GM18870 (cell line): Measurements from ENCODE around the gene HOXD4.

Source experiments
- ATAC-seq: cut with Tn5 transposase; IDR thresholded peaks from one replicate; pipeline ENCODE4 v1.9.1; 2021; ENCODE audit warnings: moderate library complexity; ENCODE audit not compliant: unreplicated experiment

The HOXD4 gene

DNA sequence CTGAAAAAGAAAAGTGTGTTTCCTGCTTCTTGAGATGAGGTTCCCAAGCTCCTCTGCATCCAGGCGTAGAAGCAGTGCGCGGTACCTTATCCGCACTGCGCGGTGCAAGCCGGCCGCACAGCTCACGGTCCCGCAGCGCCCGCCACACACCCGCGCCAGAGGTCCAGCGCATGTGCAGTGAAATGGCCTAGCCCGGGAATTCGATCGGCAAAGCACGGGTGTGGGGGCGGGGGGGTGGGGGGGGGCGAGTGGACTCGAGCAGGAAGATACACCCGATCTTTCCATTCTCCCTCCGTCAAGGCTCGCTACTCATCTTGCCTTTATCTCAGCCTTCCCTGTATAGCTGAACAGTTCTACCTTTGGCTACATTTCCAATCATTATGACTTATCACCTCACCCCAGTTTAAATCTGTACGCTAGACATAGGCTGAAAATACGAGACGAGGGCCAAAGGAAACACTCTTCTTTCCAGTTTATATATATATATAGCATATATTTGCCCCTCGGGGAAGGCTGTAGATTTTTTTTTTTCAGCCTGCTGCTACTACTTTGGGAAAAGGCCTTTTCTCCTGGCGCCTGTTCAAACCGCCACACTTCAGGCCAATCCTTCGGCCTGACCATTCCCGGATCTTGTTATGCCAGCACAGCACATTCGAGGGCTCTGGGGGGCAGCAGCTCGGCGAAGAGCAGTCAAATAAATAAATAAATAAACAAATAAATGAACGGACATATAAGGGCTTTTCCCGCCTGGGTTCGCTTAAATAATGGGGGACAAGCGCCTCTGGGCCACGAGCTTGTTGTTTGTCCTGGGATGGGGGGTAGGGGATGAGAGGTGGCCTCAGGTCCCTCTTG, 11.5 kb upstream of the HOXD4 start:
- no peak for ATAC-seq

DNA sequence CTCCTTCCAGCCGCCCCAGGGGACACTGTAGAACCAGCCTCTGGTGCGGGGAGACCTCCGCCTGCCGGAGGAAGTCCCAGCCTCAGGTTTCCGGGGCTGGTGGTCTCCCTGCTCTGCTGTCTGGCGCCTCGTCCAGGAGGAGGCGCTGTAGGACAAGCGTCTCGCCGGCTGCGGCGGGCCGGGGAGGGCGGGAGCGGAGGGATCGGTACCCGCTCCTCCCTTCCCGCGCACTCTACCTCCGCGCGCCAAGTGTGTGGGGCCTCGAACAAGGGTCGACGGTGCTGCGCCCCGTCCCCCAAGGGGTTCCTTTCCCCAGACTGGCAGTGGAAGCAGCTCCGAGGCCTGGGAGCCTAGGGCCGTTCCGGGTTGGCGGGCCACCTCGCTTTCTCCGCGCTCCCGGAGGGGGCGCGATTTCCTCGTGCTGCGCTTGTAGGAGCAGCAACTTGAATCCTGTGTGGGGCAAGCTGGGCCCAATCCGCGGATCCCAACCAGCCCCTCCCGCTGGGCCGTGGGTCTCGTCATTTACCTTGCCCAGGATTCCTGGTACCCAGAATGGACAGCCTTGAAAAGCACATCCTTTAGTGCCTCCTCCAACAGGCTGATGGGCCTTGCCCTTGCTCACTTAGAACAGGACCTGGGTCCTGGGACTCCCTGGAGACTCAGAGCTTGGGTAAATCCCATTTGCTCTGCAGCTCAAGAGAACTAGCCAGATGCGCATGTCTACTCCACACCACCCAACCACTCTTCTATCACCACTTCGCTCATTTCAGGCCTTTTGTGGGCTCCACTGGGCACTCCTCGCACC, 10.6 kb upstream of the HOXD4 start:
- peak; percentile 83 for ATAC-seq

DNA sequence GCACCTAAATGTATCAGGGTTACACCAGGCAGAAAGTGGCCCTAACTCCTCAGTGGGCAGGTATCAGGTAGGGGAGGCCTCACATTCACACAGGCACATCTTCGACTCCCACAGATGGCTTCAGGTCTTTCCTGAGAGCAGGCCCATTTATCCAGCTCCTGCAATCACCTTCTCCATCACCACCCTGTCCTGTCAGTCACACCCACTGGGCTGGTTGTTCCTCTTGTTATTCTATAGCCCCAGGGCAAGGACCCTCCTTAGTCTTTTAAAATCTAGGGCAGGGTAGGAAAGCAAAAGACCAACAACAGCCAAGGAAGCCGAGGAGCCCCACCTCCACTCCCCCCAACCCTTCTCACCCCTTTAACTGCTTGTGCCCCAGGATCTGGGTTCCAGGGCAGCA, 9.1 kb upstream of the HOXD4 start:
- ATAC-seq, result no peak

DNA sequence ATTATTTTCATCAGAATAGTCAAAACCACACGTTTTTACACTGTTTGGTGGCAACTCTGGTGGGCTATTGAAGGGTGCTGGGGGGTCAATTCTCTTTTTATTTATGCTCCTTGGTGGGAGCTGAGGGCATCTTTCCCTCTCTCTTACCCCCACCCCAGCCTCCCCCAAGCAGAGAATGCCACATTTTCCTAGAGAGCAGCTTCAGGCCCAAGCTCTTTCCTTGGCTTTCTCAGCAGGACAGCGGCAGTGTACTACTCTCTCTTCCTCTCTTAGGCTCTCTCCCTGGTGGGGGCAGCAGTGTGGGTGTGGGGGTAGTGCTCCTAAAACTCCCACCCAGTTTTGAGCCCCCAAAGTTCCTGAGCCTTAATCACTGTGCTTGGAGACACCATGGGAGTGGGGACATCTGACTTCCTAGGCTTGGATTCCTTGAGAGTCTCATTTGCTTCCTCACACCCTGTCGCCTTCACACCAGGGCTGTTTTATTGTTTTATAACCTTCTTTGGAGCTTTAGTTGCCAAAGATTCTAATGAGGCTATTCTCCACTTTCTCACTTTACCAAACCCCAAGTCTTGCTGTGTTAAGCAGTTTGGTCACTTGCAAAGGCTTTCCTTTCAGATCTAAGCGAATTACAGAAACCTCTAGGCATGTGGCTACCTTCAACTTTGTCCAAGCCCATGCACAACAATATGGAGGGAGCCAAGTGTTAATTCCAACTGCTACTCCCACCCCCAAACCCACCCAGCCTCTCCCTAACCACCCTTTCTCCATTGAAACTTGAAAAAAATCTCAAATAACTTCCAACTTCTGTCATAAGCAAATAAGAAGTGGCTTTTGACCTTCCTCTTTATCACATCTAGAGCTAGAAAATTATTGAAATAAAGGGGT, 6.0 kb upstream of the HOXD4 start:
- no peak for ATAC-seq

DNA sequence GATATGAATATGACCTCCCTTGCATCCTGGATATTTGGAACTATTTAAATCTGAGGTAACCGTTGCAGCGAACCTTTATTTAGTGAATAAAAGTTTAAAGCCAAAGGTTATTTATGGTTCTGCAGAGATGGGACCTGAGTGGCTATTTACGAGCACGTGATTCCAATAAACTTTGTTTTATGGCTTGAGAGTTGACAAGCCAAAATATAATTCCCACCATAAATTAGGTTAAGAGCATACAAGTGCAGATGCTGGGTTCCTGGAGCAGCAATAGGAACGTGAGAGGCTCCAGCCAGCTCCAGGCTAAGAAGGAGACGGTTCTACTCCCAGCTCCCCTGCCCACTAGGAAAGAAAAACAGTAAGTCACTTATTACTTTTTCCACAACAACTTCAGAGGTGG, 5.2 kb upstream of the HOXD4 start:
- ATAC-seq, result no peak

DNA sequence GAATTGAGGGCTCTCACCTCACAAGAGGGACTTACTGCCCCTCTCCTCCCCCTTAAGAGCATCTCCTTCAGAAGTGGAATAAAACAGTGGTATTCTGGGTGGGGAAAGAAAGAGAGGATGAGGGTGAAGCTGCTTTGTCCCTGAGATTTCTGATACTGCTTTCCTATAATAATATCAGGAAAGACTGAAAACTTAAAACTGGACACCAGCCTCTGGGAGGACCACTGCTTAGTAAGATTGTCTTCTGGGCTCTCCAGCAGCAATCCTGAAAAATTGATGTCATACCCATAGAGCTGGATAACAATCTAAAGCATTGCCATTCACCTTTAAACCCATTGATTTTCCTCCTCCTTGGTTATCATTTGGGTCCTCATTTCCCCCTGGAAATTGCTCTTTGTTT, 4.7 kb upstream of the HOXD4 start:
- ATAC-seq, result no peak

DNA sequence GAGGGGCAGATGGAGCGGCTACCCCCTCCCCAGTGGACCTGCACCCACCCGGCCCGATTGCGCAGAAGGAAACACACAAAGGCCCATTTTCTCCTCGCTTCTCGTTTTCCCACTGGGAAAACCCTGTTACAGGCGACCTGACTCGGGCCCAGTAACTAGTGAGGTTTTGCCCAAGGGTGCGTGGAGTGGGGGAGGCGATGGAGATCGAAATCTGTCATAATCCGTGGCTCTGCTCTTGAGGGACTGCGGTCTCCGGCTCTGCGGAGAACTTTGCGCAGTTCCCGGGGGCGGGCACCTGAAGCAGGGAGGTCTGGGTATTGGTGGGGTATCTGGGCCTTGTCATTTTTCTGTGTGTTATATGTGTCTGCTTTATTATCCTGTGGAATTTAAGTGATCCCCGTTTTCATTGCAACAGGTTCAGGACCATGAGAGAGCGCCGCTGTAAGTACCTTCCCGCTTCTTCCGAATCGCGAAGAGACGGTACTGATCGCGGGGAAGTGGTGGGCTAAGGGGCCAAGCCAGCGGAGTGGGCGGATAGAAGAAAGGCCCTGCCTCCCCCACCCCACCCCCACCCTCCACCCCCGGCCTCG, 4.0 kb upstream of the HOXD4 start:
- no peak for ATAC-seq

DNA sequence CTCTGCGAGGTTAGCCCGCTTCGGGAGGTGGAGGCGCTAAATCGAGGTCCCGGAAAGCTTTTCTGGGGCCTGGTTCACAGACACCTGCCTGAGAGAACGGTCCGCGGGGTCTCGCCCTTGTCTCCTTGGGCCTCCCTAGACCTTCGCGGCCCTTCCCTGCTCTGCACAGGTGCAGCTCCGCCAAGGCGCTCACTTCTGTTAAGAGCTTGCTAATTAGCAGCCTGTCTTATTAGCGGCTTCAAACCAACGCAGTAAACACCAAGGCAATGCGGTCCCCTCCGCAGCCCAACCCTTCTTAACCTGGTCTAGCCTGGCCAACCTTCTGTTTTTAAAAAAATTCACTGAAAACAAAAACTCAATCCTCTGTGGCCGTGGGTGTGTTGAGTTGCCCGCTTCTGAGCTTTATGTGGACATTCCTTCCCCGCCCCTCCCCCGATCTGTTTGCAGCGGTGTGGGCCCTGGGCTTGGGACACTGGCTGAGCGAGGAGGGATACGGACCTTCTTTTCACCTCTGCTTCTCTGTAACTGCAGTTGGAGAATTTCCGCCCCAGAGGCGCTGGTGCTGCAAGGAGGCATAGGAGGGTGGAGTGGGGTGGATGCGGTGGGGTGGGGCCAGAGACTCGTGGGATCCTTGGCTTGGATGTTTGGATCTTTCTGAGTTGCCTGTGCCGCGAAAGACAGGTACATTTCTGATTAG, 3.4 kb upstream of the HOXD4 start:
- ATAC-seq, result no peak

DNA sequence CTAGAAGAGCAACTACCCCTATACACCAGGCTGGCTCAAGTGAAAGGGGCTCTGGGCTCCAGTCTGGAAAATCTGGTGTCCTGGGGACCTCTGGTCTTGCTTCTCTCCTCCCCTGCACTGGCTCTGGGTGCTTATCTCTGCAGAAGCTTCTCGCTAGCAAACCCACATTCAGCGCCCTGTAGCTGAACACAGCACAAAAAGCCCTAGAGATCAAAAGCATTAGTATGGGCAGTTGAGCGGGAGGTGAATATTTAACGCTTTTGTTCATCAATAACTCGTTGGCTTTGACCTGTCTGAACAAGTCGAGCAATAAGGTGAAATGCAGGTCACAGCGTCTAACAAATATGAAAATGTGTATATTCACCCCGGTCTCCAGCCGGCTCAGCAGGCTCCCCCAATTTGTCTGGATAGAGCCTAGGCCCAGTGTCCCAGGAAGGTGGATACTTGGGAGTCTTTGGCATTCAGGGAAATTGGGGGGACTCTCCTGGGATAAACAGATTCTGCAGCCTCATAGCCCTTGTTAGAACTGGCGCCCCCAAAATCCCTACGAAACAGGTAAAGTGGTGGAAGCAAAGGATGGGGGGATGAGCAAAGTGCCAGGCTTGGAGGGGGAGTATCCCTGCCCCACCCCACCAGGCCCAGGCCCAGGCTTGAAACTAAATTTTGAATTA, 2.5 kb upstream of the HOXD4 start:
- ATAC-seq, result no peak

DNA sequence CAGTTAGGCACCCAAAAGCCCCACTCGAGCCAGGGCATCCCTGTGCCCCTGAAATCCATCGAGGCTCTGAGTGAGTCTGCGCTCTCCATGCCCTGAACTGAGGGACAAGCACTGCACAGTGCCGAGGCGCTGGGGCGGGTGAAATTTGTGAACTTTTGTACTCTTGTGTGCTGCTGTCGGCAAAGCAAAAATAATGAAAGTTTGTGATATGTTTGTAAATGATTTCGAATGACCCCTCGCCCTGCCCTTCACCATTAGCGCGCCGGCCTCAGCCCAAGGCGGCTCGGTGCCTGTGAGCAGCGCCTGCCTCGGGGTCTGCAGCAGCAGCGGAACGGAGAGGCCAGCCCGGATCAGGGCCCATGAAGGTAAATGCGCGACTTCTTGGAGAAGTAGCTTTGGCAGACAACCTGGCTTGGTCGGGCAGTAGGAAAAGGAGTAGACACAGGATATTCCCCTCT, 1.8 kb upstream of the HOXD4 start:
- no peak for ATAC-seq

DNA sequence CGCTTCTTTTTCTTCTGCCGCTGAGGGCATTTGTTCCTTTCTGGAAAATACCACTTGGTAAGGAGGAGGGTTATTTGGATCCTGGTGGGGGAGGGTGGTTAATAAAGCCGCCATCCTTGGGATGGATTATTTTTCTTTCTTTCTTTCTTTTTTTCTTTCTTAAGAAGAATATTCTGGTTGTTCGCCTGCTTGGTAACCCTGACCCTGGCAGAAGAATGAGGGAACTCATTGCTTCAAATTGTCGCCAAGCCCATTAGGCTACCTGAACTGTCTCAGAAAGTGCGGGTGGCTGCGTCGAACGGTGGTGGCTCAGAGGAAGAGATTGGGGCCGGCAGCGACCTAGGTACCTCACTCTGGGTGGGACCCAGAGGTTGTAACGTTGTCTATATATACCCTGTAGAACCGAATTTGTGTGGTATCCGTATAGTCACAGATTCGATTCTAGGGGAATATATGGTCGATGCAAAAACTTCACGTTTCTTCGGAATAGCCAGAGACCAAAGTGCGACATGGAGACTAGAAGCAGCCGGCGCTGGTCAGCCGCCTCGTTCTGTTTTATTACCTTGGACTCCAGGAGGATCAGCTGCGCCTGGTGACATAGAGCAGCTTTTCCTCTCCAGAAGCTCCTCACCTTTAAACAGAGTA, 1.3 kb upstream of the HOXD4 start:
- no peak for ATAC-seq

DNA sequence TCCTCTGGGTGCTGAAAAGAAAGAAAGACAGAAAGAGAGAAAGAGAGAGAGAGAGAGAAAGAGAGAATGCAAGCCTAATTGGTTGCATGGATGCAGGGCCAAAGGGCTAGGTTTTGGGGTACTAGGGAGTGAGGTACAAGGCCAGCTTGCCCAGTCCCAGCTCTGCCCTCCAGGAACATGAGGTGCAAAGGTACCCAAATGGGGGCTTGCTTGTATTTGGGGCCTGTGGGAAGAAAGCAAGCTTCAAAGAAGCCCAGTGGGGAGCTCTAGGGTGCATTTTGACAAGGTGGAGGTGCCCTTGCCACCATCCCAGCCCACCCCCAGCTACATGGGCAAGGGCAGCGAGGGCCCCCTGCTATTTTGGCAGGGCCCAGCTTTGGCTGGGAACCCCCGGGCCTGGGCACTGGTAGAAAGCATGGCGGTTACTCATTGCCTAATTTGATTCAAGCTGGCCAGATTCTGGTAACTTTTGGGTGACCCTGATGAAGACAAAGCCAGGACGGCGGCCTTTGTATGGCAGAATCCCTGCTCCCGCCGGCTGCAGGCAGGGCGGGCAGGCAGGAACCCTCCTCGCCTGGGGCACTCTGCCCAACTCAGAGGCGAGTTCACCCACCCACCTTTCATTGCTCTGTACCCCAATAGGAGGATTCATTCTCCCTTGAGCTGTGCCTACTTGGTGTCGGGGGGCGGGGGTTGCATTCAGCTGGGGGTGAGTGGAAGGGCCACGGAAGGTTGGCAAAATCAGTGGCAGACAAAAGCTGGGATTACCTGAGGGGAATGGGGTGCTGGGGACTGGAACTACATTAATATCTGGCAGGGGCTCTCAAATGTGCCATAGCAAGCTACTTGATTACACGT, 537 bp upstream of the HOXD4 start:
- ATAC-seq, result no peak

DNA sequence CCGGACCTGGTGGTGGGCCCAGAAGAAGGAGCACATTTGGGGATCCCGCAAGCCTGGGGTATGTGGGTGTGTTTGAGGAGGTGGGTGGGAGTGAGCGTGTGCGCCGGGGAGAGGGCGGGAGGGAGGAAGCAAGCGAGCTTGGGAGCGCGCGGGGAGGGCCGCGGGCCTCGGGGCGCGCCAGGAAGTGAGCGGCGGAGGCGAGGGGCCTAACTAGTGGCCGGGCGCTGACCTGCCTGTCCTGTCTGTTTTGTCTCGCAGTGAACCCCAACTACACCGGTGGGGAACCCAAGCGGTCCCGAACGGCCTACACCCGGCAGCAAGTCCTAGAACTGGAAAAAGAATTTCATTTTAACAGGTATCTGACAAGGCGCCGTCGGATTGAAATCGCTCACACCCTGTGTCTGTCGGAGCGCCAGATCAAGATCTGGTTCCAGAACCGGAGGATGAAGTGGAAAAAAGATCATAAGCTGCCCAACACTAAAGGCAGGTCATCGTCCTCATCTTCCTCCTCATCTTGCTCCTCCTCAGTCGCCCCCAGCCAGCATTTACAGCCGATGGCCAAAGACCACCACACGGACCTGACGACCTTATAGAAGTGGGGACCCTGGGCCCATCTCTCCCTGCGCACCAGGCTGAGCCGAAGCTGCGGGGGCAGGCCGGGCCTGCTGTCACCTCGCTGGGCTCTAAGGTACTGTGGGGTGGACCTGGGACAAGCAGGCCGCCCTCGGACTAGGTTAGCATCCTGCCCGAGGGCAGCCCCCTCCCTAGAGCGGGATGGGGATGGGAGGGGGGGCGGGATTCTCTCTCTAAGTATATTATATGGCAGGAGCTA, 1.2 kb downstream of the HOXD4 start:
- no peak for ATAC-seq

DNA sequence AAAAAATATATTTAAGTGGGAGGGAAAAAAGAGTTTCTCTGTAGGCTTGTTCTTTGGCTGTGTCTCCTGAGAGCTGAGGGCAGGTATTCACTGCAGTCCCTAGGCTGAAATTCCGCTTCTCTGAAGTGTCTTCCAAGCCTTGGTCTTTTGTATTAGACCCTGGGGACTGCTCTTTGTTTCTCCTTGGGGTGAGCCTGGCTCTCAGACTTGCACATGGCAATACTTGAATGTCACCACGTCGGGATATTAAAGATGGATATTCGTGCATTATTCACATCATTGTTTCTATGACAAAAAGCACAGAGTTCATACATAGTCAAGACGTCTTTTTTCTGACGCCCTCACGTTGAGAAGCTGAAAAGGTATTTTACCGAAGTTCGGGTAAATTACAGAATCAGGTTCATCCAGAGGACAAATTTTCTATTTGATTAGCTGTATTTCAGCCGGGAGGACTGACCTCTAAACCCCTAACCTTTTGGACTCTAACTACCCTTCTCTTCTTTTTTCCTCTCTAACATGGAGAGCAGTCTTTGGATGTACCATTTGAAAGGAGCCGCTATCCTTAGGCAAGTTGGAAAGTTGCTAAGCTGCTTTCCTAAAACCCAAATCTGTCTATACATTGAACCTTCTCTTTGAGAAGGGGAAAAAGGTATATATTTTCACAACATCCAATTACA, 3.4 kb downstream of the HOXD4 start:
- ATAC-seq, result no peak

DNA sequence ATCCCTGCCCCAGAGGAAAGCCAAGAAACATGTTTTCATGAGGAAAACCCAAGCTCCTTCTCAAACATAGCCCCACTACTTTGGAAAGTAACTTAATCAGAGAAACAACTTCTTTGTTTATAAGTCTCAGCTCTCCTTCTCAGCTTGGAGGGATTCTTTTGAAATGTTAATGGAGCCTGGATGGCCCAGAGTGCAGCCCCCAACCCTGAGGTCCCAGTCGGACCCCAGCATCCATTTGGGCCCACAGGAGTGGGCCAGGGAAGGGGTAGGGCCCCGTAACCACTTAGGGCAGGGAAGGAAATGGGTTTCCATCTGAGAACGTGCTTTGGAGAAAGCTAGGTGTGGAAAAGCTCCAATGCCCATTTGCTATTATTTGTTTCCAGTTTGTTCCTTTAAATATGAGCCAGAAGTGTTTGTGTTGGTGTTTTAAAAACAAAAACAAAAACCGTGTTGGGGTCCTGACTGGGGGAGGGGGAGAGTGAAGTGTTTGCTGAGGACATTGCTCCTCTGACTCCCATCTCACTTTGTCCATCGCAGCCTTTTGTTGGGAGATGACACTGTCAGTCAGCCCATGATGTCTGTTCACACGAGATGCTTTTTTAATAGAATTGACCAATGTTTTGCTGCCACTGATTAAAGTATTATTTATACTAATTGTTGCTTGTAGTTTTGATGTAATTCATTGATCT, 4.2 kb downstream of the HOXD4 start:
- ATAC-seq, result no peak

DNA sequence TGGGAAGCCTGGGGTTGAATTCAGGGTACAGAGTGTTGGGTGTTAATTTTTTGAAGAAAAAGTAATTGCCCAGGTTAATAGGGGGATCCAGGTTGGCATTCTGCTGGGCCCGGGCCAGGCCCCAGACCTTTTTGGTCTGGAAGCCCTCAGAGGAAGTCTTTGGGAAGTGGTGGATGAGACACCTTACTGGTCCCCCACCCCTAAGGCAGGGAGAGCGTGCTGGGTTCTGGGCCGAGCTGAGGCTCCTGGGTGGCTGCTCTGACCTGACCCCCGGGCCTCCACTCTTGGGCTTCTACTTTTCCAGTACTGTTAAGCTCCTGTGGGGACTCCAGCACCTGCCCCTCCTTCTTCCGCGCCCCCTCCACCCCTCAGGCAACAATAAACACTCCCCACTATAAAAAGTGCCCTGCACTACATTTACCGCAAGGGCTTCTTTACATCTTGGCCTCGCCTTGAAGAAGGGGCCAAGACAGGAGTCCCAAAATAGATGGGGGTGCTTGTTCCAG, 5.0 kb downstream of the HOXD4 start:
- no peak for ATAC-seq
